ENCODE measurements around the gene FOXJ1. TPM values are rescaled to one million over a fixed set of nuclear protein-coding genes. Genes with fewer than 3 reads are reported as not detected.

The FOXJ1 gene
- total and polyA plus RNA-seq, 5 donors = not detected

GRCh38 chr17:76088041-76088867 lies 52.8 kb downstream of the FOXJ1 start:
- Histone ChIP-seq H3K4me1 (ENCODE audit: control insufficient read depth, insufficient read depth, low read length) (no peaks in the 10 kb centered on the region), H3K4me3 (ENCODE audit: low read length) (no peak overlapping the region), H3K27me3 (ENCODE audit: control insufficient read depth, insufficient read depth) (no peaks in the 10 kb centered on the region), H3K27ac (ENCODE audit: low read length) (no peak overlapping the region), H3K9me3 (ENCODE audit: control insufficient read depth, low read length) (no peaks in the 10 kb centered on the region)
- 93% methylated on average over 25 of the region's 25 CpGs for WGBS
- DNase-seq (no peak), ATAC-seq (no peak)
- intact Hi-C loops (cut with DNase I) = no loop called here

- no peak overlapping the region for H3K4me3 ChIP-seq (ENCODE audit: low read length)
- intact Hi-C loops (cut with DNase I) = no loop called here
Measured at GRCh38 chr17:76087531-76087930, 53.5 kb downstream of the FOXJ1 start.

DNA sequence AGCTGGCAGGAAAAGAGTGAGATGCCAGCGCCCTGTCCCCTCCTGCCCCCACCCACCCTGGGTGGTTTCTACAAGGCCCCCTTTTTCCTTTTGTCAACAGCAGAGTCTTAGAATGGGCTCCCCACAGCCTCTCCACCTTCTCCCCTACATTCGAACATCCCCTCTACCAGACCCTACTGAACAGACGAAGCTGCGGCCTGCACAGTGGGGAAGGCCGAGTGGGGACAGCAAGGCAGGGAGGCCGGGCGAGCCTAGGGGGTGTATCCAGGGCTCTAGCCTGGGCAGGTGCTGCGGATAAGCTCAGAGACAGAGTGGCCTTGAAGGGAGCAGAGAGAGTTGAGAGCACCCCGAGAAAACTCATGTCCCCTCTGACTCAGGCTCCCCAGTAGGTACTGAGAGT lies 54.7 kb downstream of the FOXJ1 start:
- no peak overlapping the region for H3K27ac ChIP-seq (ENCODE audit: low read length)
- intact Hi-C loops (cut with DNase I) = no loop called here
- 96% methylated on average over 9 of the region's 9 CpGs for WGBS
- no peaks in the 10 kb centered on the region for H3K27me3 ChIP-seq (ENCODE audit: control insufficient read depth, insufficient read depth)
- H3K9me3 ChIP-seq (ENCODE audit: control insufficient read depth, low read length) = no peaks in the 10 kb centered on the region
- H3K4me1 ChIP-seq (ENCODE audit: control insufficient read depth, insufficient read depth, low read length) = no peaks in the 10 kb centered on the region
- no peak for ATAC-seq
- DNase-seq = no peak
- H3K4me3 ChIP-seq (ENCODE audit: low read length) = no peak overlapping the region

More at GRCh38 chr17:76087531-76087930, 53.5 kb downstream of the FOXJ1 start:
- DNase-seq (no peak), ATAC-seq (no peak)
- Histone ChIP-seq H3K27me3 (ENCODE audit: control insufficient read depth, insufficient read depth) (no peaks in the 10 kb centered on the region), H3K4me1 (ENCODE audit: control insufficient read depth, insufficient read depth, low read length) (no peaks in the 10 kb centered on the region), H3K9me3 (ENCODE audit: control insufficient read depth, low read length) (no peaks in the 10 kb centered on the region), H3K27ac (ENCODE audit: low read length) (no peak overlapping the region)
- 91% methylated on average over 11 of the region's 11 CpGs for WGBS

Small RNAs within 50 kb of the gene (microRNA-seq; reads per million reads assigned to microRNA genes)
- 0 reads per million in 2 donors for gene MIR6868

Other genes with a start within 250 kb of the FOXJ1 start
- gene TRIM65, start 244.3 kb downstream of the FOXJ1 start, total RNA-seq = 10 to 100 TPM in 1 of 4 donors, 1 to 10 TPM in 3; 5.7 to 10.7 (median 7.7) TPM
- 7.9 TPM for gene TRIM65, start 244.3 kb downstream of the FOXJ1 start, polyA plus RNA-seq
- gene MRPL38, start 236.4 kb downstream of the FOXJ1 start, total RNA-seq = 10 to 100 TPM; 64.1 to 94.2 (median 83.8) TPM
- gene MRPL38, start 236.4 kb downstream of the FOXJ1 start, polyA plus RNA-seq = 57.9 TPM
- 1 to 10 TPM; 4.8 to 5.5 (median 5.1) TPM for gene FBF1, start 200.2 kb downstream of the FOXJ1 start, total RNA-seq
- 5.0 TPM for gene FBF1, start 200.2 kb downstream of the FOXJ1 start, polyA plus RNA-seq
- 10 to 100 TPM; 56.9 to 67.5 (median 62.3) TPM for gene ACOX1, start 162.1 kb downstream of the FOXJ1 start, total RNA-seq
- gene ACOX1, start 162.1 kb downstream of the FOXJ1 start, polyA plus RNA-seq = 18.7 TPM
- 10 to 100 TPM in 2 of 4 donors, 1 to 10 TPM in 2; 8.5 to 12.1 (median 9.9) TPM for gene TEN1, start 162.0 kb downstream of the FOXJ1 start, total RNA-seq
- 22.5 TPM for gene TEN1, start 162.0 kb downstream of the FOXJ1 start, polyA plus RNA-seq
- gene CDK3, start 140.4 kb downstream of the FOXJ1 start, total RNA-seq = 1 to 10 TPM; 2.4 to 2.6 (median 2.5) TPM
- 2.9 TPM for gene CDK3, start 140.4 kb downstream of the FOXJ1 start, polyA plus RNA-seq
- under 1 TPM in 3 of 4 donors, not detected in 1; 0.06 to 0.09 (median 0.09) TPM for gene EVPL, start 113.9 kb downstream of the FOXJ1 start, total RNA-seq
- 0.02 TPM for gene EVPL, start 113.9 kb downstream of the FOXJ1 start, polyA plus RNA-seq
- gene SRP68, start 68.7 kb downstream of the FOXJ1 start, total RNA-seq = 10 to 100 TPM; 59.9 to 63.5 (median 61.5) TPM
- gene SRP68, start 68.7 kb downstream of the FOXJ1 start, polyA plus RNA-seq = 34.6 TPM
- gene GALR2, start 66.5 kb downstream of the FOXJ1 start, total RNA-seq = not detected
- not detected for gene GALR2, start 66.5 kb downstream of the FOXJ1 start, polyA plus RNA-seq
- gene ZACN, start 62.1 kb downstream of the FOXJ1 start, total RNA-seq = not detected
- 1.5 TPM for gene ZACN, start 62.1 kb downstream of the FOXJ1 start, polyA plus RNA-seq
- 10 to 100 TPM; 74.5 to 93.5 (median 84.8) TPM for gene EXOC7, start 37.5 kb downstream of the FOXJ1 start, total RNA-seq
- 40.4 TPM for gene EXOC7, start 37.5 kb downstream of the FOXJ1 start, polyA plus RNA-seq
- 10 to 100 TPM; 10.2 to 18.8 (median 13.9) TPM for gene RNF157, start 99.2 kb upstream of the FOXJ1 start, total RNA-seq
- gene RNF157, start 99.2 kb upstream of the FOXJ1 start, polyA plus RNA-seq = 12.1 TPM
- gene UBALD2, start 124.1 kb upstream of the FOXJ1 start, total RNA-seq = 10 to 100 TPM; 19.8 to 28.9 (median 24.5) TPM
- gene UBALD2, start 124.1 kb upstream of the FOXJ1 start, polyA plus RNA-seq = 19.5 TPM
- 1 to 10 TPM; 1.9 to 2.5 (median 2.2) TPM for gene QRICH2, start 167.0 kb upstream of the FOXJ1 start, total RNA-seq
- gene QRICH2, start 167.0 kb upstream of the FOXJ1 start, polyA plus RNA-seq = 2.1 TPM
- gene PRPSAP1, start 212.7 kb upstream of the FOXJ1 start, total RNA-seq = 10 to 100 TPM; 31.9 to 45.3 (median 39.1) TPM
- 37.4 TPM for gene PRPSAP1, start 212.7 kb upstream of the FOXJ1 start, polyA plus RNA-seq
- 10 to 100 TPM in 1 of 4 donors, 1 to 10 TPM in 3; 3.5 to 13.6 (median 3.8) TPM for gene SPHK1, start 243.4 kb upstream of the FOXJ1 start, total RNA-seq
- gene SPHK1, start 243.4 kb upstream of the FOXJ1 start, polyA plus RNA-seq = 3.8 TPM